ENCODE data around the gene EXOC3L1.

DNA sequence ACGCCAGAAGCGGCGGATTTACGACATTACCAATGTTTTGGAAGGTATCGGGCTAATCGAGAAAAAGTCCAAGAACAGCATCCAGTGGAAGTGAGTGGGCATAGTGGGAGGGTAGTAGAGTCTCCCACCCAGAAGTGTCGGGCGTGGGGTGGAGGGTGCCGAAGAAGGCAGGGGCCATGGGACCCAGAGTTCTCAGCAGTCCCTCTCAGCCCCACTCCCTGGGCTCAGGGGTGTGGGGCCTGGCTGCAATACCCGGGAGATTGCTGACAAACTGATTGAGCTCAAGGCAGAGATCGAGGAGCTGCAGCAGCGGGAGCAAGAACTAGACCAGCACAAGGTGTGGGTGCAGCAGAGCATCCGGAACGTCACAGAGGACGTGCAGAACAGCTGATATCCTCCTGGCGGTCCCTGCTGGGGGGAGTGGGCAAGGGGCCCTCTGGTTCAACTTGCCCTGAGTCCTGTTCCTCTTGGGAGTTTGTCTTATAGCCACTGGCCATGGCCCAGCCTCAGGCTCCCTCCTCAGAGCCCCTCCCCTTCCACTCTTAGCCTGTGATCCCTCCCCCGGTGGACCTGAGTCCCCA is 2.9 kb upstream of the EXOC3L1 start:
- TF ChIP-seq POLR2A (IDR thresholded peaks at IDR 0.05) (no peak), CTCF (IDR thresholded peaks at IDR 0.05 in 4 of 5, conservative IDR thresholded peaks at IDR 0.05 in 1 of 5) (no peak)

Measured in gastrocnemius medialis (tissue), 4 donors.